ENCODE results near the gene TLE6.
"Not testable (repeated sequence)": the region's sequence is repeated elsewhere in the genome, so short reads cannot be mapped to it uniquely, and the experiment has no call there.

The TLE6 gene

GRCh38 chr19:2974342-2975041 is 2.9 kb upstream of the TLE6 start:
- DNase-seq = no peak

GRCh38 chr19:2976609-2977000 is 759 bp upstream of the TLE6 start:
- no peak for DNase-seq

- no peak for DNase-seq
These were observed 378 bp downstream of the TLE6 start for GRCh38 chr19:2977746-2978138.

GRCh38 chr19:2978166-2978767 is 903 bp downstream of the TLE6 start:
- DNase-seq = no peak

DNA sequence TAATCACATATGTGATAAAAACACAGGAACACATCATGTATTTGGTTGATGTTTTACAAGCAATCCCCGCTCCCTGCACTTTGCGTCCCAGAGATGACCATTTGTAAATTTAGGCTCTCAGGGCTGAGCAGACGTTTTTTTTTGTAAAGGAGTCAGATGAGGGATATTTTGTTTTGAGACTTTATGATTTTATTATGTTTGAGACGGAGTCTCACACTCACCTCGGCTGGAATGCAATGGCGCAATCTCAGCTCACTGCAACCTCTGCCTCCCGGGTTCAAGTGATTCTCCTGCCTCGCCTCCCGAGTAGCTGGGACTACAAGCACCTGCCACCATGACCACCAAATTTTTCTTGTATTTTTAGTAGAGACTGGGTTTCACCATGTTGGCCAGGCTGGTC is 1.4 kb downstream of the TLE6 start:
- DNase-seq = no peak

DNA sequence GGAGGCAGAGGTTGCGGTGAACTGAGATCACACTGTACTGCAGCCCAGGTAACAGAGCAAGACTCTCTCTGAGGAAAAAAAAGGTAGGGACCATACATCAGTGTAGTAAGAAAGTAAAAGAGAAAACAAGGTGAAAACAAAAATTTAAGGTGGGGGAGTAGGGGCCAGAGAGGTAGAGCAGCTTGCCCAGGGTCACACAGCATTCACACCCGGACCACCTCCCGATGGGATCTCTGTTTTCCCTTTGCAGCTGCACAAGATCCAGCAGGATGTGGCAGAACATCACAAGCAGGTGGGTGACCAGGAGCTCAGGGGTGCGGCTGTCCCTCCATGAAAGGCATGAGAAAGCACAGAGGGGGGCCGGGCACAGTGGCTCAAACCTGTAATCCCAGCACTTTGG is 4.5 kb downstream of the TLE6 start:
- no peak for DNase-seq

GRCh38 chr19:2982561-2982960 is 5.2 kb downstream of the TLE6 start:
- no peak for DNase-seq

DNA sequence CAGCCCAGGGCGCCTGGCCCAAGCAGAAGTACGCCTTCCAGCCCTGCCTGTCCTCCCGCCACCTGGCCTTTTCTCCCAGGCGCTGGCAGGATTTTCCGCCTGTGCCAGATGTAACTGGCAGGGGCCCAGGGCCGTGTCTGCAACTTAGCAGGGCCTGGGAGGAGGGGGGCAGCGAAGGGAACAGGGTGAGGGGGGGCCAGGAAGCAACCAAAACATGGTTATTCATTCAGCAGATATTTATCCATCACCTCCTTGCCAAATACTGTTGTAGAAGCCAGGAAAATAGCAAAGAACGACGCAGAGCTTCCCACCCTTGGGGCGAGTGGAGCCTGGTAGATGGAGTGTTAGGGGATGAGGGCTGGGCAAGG is 5.6 kb downstream of the TLE6 start:
- DNase-seq = peak; percentile 90

DNA sequence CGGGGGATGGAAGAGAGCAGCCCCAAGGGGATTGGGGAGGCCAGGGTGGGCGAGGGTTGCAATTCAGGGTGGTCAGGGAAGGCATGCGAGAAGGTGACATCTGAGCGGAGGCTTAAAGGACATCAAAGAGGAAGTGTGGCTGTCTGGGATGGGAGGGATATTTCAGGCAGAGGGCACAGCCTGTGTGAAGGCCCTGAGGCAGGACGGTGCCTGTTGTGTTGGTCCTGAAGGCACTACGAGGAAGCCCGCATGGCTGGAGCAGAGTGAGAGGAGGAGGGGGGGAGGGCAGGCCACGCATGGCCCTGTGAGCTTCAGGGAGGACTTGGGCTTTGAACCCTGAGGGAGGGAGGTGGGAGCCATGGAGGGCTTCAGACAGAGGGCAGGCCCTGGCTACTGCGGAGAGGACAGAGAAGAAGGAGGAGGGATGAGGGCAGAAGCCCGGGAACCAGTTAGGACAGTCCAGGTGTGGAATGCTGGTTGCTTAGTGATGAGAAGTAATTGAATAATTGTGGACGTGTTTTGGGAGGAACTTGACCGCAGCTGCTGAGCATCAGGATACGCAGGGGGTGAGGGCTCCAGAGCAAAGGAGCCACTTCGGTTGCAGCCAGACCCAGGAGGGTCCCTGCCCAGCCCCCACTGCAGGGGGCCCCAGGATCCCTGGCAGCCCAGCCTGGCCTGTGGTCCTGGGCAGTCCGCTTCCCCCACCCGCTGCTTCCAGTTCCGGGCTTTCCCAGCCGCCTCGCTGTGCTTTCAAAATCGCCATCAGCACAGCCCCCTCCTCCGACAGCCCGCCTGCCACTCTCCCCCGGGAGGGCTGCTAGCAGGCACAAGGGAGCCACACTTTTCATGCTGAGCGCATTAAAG is 6.2 kb downstream of the TLE6 start:
- DNase-seq = peak; percentile 80

GRCh38 chr19:2984215-2984528 is 6.8 kb downstream of the TLE6 start:
- DNase-seq = no peak

DNA sequence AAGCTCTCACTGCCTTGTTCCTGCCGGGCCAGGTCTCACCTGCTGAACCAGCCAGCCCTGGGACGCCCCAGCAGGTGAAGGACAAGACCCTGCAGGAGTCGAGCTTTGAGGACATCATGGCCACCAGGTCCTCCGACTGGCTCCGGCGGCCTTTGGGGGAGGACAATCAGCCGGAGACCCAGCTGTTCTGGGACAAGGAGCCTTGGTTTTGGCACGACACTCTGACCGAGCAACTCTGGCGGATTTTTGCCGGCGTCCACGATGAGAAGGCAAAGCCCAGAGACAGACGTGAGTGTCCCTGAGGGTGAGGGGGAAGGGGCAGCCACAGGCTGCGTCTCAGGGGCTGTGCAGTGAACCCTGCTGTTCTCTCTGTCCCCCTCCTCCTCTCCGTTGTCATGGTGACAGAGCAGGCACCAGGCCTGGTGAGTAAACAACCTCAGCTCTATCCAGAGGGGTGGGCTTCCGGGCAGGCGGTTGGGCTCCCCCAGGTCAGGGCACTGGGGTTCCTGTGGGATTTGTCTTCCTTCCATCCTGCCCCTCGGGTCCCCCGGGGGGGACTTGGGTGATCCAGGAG is 9.7 kb downstream of the TLE6 start:
- DNase-seq = no peak

- no peak for DNase-seq
These were observed 10.4 kb downstream of the TLE6 start for GRCh38 chr19:2987797-2988196.

DNA sequence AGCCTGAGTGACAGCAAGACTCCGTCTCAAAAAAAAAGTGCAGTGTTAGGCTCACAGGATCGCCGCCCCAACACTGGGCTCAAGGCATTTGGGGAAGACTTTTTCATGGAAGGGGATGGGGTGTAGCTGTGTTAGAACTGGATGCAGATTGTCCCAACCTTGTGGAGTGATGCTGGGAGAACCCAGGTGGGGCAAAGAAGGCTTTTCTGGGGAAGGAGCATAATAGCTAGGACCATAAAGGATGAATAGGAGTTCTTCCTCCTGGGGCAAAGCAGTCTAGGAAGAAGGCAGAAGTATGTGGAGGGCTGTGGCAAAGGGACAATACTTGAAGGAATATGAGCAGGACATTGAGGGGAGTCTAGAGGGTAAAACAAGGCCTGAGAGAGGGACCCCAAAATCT is 11.2 kb downstream of the TLE6 start:
- DNase-seq = no peak

- no peak for DNase-seq
These were observed 12.0 kb downstream of the TLE6 start for GRCh38 chr19:2989236-2989946.

DNA sequence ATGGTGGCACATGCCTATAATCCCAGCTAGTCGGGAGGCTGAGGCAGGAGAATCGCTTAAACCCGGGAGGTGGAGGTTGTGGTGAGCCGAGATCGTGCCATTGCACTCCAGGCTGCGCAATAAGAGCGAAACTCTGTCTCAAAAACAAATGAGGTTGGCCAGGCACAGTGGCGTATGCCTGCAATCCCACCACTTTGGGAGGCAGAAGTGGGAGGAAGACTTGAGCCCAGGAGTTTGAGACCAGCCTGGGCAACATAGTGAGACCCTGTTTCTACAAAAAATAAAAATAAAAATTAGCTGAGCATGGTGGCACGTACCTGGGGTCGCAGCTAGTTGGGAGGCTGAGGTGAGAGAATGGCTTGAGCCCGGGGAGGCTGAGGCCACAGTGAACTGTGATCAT is 15.0 kb downstream of the TLE6 start:
- not testable (repeated sequence) for DNase-seq

DNA sequence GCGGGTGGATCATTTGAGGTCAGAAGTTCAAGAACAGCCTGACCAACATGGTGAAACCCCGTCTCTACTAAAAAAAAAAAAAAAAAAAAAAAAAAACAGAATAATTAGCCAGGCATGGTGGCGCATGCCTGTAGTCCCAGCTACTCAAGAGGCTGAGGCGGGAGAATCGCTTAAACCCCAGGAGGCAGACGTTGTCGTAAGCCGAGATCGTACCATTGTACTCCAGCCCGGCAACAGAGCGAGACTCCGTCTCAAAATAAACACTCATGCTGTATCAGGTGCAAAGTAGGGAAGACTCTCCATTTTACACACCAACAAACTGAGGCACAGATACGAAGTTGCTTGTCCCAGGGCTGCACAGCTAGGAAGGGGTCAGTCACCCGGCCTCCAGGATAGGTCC is 15.6 kb downstream of the TLE6 start:
- no peak for DNase-seq

DNA sequence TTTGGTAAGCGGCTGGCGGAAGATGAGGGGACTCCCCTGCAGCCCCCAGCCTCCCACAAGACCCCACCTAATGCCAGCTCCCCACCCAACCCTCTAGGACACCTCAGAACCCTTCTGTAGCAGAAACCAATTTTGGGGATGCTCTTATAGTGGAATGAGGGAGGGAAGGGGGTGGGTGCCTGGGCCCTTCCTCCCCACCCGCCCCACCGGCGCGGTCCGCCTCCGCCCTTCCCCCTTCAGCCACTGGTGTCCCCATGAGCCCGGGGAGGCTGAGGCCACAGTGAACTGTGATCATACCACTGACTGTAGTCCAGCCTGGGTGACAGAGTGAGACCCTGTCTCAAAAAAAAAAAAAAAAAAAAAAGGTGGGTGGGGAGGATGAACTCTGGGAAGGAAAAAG is 16.2 kb downstream of the TLE6 start:
- DNase-seq = no peak

DNA sequence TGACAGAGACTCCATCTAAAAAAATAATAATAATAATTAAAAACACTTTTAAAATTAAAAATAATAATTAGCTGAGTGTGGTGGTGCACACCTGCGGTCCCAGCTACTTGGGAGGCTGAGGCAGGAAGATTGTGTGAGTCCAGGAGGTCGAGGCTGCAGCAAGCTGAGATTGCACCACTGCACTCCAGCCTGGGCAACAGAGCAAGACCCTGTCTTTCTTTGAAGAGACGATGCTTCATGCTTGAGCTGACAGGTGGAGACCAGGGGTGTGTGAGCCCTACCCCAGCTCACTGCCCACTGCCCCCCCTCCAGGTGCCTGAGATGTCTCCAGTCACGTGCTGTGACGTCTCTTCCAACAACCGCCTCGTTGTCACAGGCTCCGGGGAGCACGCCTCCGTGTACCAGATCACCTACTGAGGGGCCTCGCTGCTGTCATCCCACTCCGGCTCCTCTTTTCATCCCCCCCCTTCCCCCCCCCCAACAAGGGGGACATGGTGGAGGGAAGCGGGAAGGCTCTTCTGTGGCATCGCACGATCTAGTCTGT is 17.3 kb downstream of the TLE6 start:
- DNase-seq = no peak

DNA sequence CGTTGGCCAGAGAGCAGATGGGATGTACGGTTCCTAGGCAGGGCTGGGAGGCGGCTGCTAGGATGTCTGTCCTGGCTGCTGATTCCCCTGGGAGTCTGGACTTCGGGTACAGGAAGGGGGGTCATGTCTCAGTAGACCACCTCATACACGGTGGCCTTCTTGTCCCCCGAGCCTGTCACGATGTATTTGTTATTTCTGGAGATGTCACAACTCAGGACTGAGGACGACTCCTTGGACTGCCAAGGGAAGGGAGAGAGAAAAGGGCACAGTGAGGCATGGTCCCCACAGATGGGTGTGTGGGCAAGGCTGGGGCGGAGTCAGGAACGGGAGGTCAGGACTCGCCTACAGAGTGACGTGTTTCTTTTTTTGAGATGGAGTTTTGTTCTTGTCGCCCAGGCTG is 20.4 kb downstream of the TLE6 start:
- DNase-seq = no peak

DNA sequence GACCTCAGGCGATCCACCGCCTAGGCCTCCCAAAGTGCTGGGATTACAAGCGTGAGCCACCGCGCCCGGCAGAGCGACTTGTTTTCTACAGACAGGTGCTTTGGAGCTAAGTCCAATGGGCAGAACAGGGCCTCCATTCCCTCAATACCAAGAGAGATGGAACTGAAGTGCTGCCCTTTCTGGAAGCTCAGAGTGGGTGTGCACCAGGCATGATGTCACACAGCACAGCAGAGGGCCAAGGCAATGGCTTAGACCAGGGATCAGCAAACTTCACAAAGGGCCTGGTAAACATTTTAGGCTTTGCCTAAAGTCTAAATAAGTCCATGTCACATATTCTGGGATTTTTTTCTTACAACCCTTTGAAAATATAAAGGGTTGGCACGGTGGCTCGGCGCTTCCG is 21.3 kb downstream of the TLE6 start:
- no peak for DNase-seq

DNA sequence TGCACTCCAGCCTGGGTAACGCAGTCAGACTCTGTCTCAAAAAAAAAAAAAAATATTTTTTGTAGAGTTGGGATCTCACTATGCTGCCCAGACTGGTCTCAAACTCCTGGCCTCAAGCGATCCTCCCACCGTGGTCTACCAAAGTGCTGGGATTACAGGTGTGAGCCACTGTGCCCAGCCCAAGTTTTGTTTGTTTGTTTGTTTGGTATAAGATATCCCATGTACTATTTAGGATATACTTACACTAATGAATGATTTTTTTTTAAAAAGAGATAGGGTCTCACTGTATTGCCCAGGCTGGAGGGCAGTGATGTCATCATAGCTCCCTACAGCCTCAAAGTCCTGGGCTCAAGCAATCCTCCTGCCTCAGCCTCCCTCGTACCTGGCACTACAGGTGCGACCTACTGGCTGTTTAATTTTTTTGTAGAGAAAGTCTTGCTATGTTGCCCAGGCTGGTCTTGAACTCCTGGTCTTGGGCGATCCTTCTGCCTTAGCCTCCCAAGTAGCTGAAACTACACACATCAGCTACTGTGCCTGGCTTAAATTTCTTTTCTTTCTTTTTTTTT is 24.0 kb downstream of the TLE6 start:
- no peak for DNase-seq

DNA sequence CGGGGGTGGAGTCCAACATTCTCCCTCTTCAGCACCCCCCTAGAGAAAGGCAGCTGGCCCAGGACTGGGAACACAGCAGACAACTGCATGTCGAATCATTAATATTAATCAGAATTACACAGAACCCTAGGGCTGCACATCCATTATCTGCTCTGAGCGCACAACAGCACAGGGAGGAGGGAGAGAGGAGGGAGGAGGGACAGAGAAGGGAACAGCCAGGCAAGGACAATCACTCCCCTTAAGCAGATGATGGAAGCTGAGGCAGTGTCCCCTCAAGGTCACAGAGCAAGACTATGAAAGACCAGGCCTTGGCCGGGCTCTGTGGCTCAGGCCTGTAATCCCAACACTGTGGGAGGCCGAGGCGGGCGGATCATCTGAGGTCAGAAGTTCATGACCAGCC is 25.7 kb downstream of the TLE6 start:
- DNase-seq = no peak

Measured in fibroblast of skin of scalp (primary cell).